Gastrocnemius medialis (tissue), 4 donors: ENCODE data around the gene ADAMTS8. TPM values are rescaled to one million over a fixed set of nuclear protein-coding genes. Genes with fewer than 3 reads are reported as not detected.

ENCODE experiments used
- ATAC-seq, 2 donors: fragments of 150-250 bp; one replicate each; pipeline ENCODE4 v1.9.1; 2016
- DNase-seq, 2 donors: peaks; one replicate each; pipeline ENCODE4 v3.0.0-alpha.2; 2019
- H3K27ac ChIP-seq, 4 donors: fragments of 200-600 bp; sonication (generic); 1 replicate in 1 of 4; 2 replicates in 3 of 4; pipeline ENCODE4 v1.5.1; 2016 to 2018; ENCODE audit warnings: mild to moderate bottlenecking in 2 of 4, moderate library complexity in 1 of 4
- H3K27me3 ChIP-seq, 3 donors: fragments of 200-600 bp; sonication (generic) in 2 of 3; 1 replicate in 1 of 3; 2 replicates in 2 of 3; pipeline versions ENCODE4 v1.5.1 to v1.6.0; 2016 to 2019; ENCODE audit warnings: mild to moderate bottlenecking in 1 of 3, moderate library complexity in 1 of 3
- H3K36me3 ChIP-seq, 2 donors: fragments of 200-600 bp; sonication (generic) in 1 of 2; one replicate each; pipeline ENCODE4 v1.5.1; 2017 to 2018
- H3K4me1 ChIP-seq, 2 donors: fragments of 200-600 bp; sonication (generic) in 1 of 2; one replicate each; pipeline ENCODE4 v1.5.1; 2016 to 2017; ENCODE audit warnings: mild to moderate bottlenecking in 2 of 2
- H3K4me3 ChIP-seq, 4 donors: fragments of 200-600 bp; sonication (generic) in 3 of 4; 1 replicate in 1 of 4; 2 replicates in 3 of 4; pipeline ENCODE4 v1.5.1; 2016 to 2019; ENCODE audit warnings: mild to moderate bottlenecking in 2 of 4
- H3K9me3 ChIP-seq, 3 donors: fragments of 200-600 bp; sonication (generic) in 2 of 3; 1 replicate in 1 of 3; 2 replicates in 2 of 3; pipeline ENCODE4 v1.5.1; 2016 to 2019
- CTCF ChIP-seq, 5 experiments: fragments of 450-650 bp in 3 of 5; fragments of 200-600 bp in 2 of 5; sonication (generic) in 2 of 5; IDR thresholded peaks in 4 of 5; conservative IDR thresholded peaks in 1 of 5; 1 replicate in 4 of 5; 2 replicates in 1 of 5; pipeline ENCODE4 v1.5.1; 2016 to 2019; ENCODE audit warnings: antibody characterized with exemption in 5 of 5, mild to moderate bottlenecking in 3 of 5, moderate library complexity in 3 of 5
- POLR2A ChIP-seq, 2 donors: fragments of 450-650 bp; IDR thresholded peaks; one replicate each; pipeline ENCODE4 v1.6.1; 2017; ENCODE audit warnings: antibody characterized with exemption in 2 of 2, mild to moderate bottlenecking in 2 of 2, moderate library complexity in 2 of 2
- in situ Hi-C, 4 donors: fragments of 200-750 bp; cut with MboI; loops; one replicate each; pipeline versions ENCODE4 v1.15.0 to v1.8.0; 2017; ENCODE audit warnings: low sequenced_read_pairs in 4 of 4
- intact Hi-C: fragments of 100-400 bp; cut with DNase I; formaldehyde crosslinking; loops from one replicate; pipeline ENCODE4 v1.15.1; 2023; ENCODE audit warnings: low total_unique reads
- total RNA-seq, 4 donors: library from RNA; depleted of rRNA; stranded (reverse); fragments of >200 nt; gene quantifications; one replicate each; pipeline versions ENCODE4 v1.1.0 to v1.2.3, GENCODE V29; 2016

Gene ADAMTS8
- total RNA-seq, 4 donors from 2014 or later, result 0.26 to 0.46 (median 0.29) TPM; not detected in 1

- no peak for TF ChIP-seq CTCF (IDR thresholded peaks at IDR 0.05 in 4 of 5, conservative IDR thresholded peaks at IDR 0.05 in 1 of 5)
- TF ChIP-seq POLR2A (IDR thresholded peaks at IDR 0.05), result no peak
- intact Hi-C loops (no loop called here), in situ Hi-C loops (loop anchor here in 1 of 4 donors (10.0 kb wide), 1 partner anchor 203 kb away; no protein-coding TSS in a partner anchor)
- DNase-seq (peak in 1 of 2 donors; percentile 19), ATAC-seq (peak; percentile 61 to 63)
- H3K4me3 ChIP-seq, result no peak overlapping the region
- peaks cover 0 to 16% (median 0%) of the 10 kb centered on the region in 3 donors for H3K27me3 ChIP-seq
- H3K9me3 ChIP-seq, result no peaks in the 10 kb centered on the region
- H3K4me1 ChIP-seq, result peaks cover 0 to 8% of the 10 kb centered on the region in 2 donors
- no peaks in the 10 kb centered on the region for H3K36me3 ChIP-seq
- H3K27ac ChIP-seq, result no peak overlapping the region
Observed at GRCh38 chr11:130418210-130418609, 10.2 kb downstream of the ADAMTS8 start.

GRCh38 chr11:130416906-130417305, 11.5 kb downstream of the ADAMTS8 start:
- Histone ChIP-seq H3K27me3 (peaks cover 0 to 16% (median 0%) of the 10 kb centered on the region in 3 donors), H3K36me3 (no peaks in the 10 kb centered on the region), H3K27ac (no peak overlapping the region), H3K9me3 (no peaks in the 10 kb centered on the region), H3K4me3 (no peak overlapping the region), H3K4me1 (peaks cover 0 to 8% of the 10 kb centered on the region in 2 donors)
- intact Hi-C loops, result no loop called here
- in situ Hi-C loops, result loop anchor here in 1 of 4 donors (10.0 kb wide), 1 partner anchor 202 kb away; no protein-coding TSS in a partner anchor
- TF ChIP-seq CTCF (IDR thresholded peaks at IDR 0.05 in 4 of 5, conservative IDR thresholded peaks at IDR 0.05 in 1 of 5), result no peak
- no peak for TF ChIP-seq POLR2A (IDR thresholded peaks at IDR 0.05)
- ATAC-seq (no peak), DNase-seq (no peak)

GRCh38 chr11:130416530-130416882, 11.9 kb downstream of the ADAMTS8 start:
- Histone ChIP-seq H3K27me3 (peaks cover 0 to 16% (median 0%) of the 10 kb centered on the region in 3 donors), H3K4me1 (peaks cover 0 to 8% of the 10 kb centered on the region in 2 donors), H3K27ac (no peak overlapping the region), H3K4me3 (no peak overlapping the region), H3K9me3 (no peaks in the 10 kb centered on the region), H3K36me3 (no peaks in the 10 kb centered on the region)
- DNase-seq (no peak), ATAC-seq (no peak)
- in situ Hi-C loops (loop anchor here in 1 of 4 donors (10.0 kb wide), 1 partner anchor 202 kb away; no protein-coding TSS in a partner anchor), intact Hi-C loops (no loop called here)
- TF ChIP-seq CTCF (IDR thresholded peaks at IDR 0.05 in 4 of 5, conservative IDR thresholded peaks at IDR 0.05 in 1 of 5) (no peak), POLR2A (IDR thresholded peaks at IDR 0.05) (no peak)

- DNase-seq (no peak), ATAC-seq (no peak)
- intact Hi-C loops (no loop called here), in situ Hi-C loops (loop anchor here in 1 of 4 donors (10.0 kb wide), 1 partner anchor 201 kb away; no protein-coding TSS in a partner anchor)
- no peaks in the 10 kb centered on the region for H3K9me3 ChIP-seq
- peaks cover 0 to 8% of the 10 kb centered on the region in 2 donors for H3K4me1 ChIP-seq
- no peak overlapping the region for H3K27ac ChIP-seq
- TF ChIP-seq CTCF (IDR thresholded peaks at IDR 0.05 in 4 of 5, conservative IDR thresholded peaks at IDR 0.05 in 1 of 5) (no peak), POLR2A (IDR thresholded peaks at IDR 0.05) (no peak)
- no peaks in the 10 kb centered on the region for H3K36me3 ChIP-seq
- no peak overlapping the region for H3K4me3 ChIP-seq
- peaks cover 0 to 16% (median 0%) of the 10 kb centered on the region in 3 donors for H3K27me3 ChIP-seq
Observed at GRCh38 chr11:130415731-130416529, 12.5 kb downstream of the ADAMTS8 start.
